ENCODE measurements around the gene ARL15. TPM values are rescaled to one million over a fixed set of nuclear protein-coding genes. Genes with fewer than 3 reads are reported as not detected.

The ARL15 gene
- total RNA-seq, 6 donors from 2014 or later: 6.7 to 36.4 (median 20.7) TPM

DNA sequence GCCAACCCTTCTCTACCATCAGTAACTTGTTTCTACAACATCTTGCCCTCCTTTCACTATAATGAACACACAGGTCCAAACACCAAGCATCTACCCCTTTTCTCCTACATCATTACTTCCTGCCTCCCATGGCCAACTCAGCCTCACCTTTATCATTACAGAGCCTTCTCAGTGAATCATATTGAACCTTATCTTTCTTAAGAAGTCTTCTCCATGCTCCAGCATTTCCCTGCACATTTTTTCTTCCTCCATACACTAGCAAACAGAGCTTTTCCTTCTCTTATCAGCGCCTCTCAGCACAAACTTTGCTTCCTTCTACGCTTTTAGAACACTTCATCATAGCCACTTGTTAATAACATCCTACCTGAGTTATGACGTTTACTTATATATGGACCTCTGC lies 148.2 kb downstream of the ARL15 start:
- Histone ChIP-seq H3K27ac (no peak overlapping the region), H3K4me1 (no peaks in the 10 kb centered on the region), H3K36me3 (no peaks in the 10 kb centered on the region), H3K27me3 (no peaks in the 10 kb centered on the region), H3K9me3 (no peaks in the 10 kb centered on the region), H3K4me3 (no peak overlapping the region)
- TF ChIP-seq POLR2AphosphoS5 (IDR thresholded peaks at IDR 0.05) (no peak), EP300 (IDR thresholded peaks at IDR 0.05) (no peak), CTCF (IDR thresholded peaks at IDR 0.05) (no peak), POLR2A (IDR thresholded peaks at IDR 0.05) (no peak)
- WGBS, 2 donors: 89 to 98% methylated on average over 3 of the region's 3 CpGs
- ATAC-seq (ENCODE audit: low FRiP score in 2 of 2) (no peak), DNase-seq (no peak)

DNA sequence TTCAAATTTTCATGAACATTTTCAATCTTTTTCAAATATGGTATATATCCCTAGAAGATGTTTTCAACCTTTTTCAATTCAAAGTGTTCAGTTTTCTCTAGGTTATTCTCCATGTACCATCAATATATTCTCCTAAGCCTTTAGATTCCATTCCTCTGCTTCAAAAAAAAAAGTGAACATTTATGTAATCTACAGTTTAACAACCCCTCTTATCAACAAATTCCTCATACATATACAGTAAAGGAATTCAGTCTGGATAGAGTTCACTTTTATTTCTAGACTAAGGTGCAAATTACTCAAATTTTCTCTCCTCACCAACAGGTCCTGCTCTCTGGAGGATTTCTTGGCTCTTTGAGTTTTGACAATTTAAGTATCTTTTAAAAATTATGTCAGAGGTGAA lies 150.0 kb downstream of the ARL15 start:
- Histone ChIP-seq H3K4me3 (no peak overlapping the region), H3K27ac (no peak overlapping the region), H3K4me1 (no peaks in the 10 kb centered on the region), H3K36me3 (no peaks in the 10 kb centered on the region), H3K27me3 (no peaks in the 10 kb centered on the region), H3K9me3 (no peaks in the 10 kb centered on the region)
- no peak for ATAC-seq (ENCODE audit: low FRiP score in 2 of 2)
- DNase-seq: no peak
- TF ChIP-seq POLR2A (IDR thresholded peaks at IDR 0.05): no peak
- TF ChIP-seq EP300 (IDR thresholded peaks at IDR 0.05): no peak
- no peak for TF ChIP-seq POLR2AphosphoS5 (IDR thresholded peaks at IDR 0.05)
- TF ChIP-seq CTCF (IDR thresholded peaks at IDR 0.05): no peak

GRCh38 chr5:54159893-54160195 lies 150.5 kb downstream of the ARL15 start:
- WGBS, 2 donors: 68 to 73% methylated on average over 2 of the region's 2 CpGs
- Histone ChIP-seq H3K36me3 (no peaks in the 10 kb centered on the region), H3K27ac (no peak overlapping the region), H3K4me1 (no peaks in the 10 kb centered on the region), H3K4me3 (no peak overlapping the region), H3K9me3 (no peaks in the 10 kb centered on the region), H3K27me3 (no peaks in the 10 kb centered on the region)
- DNase-seq (no peak), ATAC-seq (ENCODE audit: low FRiP score in 2 of 2) (no peak)
- TF ChIP-seq POLR2A (IDR thresholded peaks at IDR 0.05) (no peak), POLR2AphosphoS5 (IDR thresholded peaks at IDR 0.05) (no peak), EP300 (IDR thresholded peaks at IDR 0.05) (no peak), CTCF (IDR thresholded peaks at IDR 0.05) (no peak)

DNA sequence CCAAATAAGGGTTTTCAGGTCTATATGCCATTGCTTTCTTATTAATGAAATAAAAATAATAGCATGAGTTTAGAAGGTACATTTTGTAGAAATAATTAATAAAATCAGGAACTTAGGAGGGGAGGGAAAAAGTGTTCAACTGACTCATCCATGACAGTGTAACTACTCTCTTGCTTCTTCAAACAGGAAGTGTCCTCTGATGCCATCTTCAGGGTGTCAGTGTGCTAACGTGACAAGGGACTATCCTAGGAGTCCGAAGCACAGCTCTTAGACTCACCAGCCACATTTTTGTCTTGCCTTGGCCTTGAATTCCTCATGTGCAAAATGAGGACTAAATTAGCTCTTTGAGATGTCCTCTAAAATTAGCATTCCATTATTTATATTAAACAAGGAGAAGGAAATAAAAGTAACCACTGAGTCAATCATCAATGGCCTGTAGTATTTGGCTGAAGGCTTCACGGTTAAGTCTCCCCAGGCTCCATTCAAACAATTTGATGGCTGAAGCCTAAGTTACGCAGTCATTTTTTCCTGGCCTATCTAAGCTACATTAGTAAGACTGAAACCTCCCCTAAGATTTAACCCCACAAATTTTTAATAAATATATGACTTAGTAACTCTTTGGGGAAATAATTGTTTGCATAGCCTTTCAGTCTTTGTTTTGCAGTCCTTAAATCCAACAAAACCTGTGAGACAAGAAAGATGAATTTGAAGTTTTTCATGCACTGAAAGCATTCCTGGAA lies 151.1 kb downstream of the ARL15 start:
- 73 to 80% methylated on average over 4 of the region's 4 CpGs for WGBS, 2 donors
- H3K36me3 ChIP-seq: no peaks in the 10 kb centered on the region
- H3K27me3 ChIP-seq: no peaks in the 10 kb centered on the region
- TF ChIP-seq POLR2AphosphoS5 (IDR thresholded peaks at IDR 0.05): no peak
- TF ChIP-seq EP300 (IDR thresholded peaks at IDR 0.05): no peak
- no peak for TF ChIP-seq POLR2A (IDR thresholded peaks at IDR 0.05)
- peak in 1 of 2 donors; percentile 48 for ATAC-seq (ENCODE audit: low FRiP score in 2 of 2)
- no peak overlapping the region for H3K27ac ChIP-seq
- DNase-seq: no peak
- no peaks in the 10 kb centered on the region for H3K4me1 ChIP-seq
- H3K4me3 ChIP-seq: no peak overlapping the region
- H3K9me3 ChIP-seq: no peaks in the 10 kb centered on the region

- no peaks in the 10 kb centered on the region for H3K4me1 ChIP-seq
- no peaks in the 10 kb centered on the region for H3K9me3 ChIP-seq
- no peak overlapping the region for H3K27ac ChIP-seq
- no peaks in the 10 kb centered on the region for H3K36me3 ChIP-seq
- DNase-seq: no peak
- WGBS, 2 donors: 95 to 96% methylated on average over 1 of the region's 1 CpG
- no peak overlapping the region for H3K4me3 ChIP-seq
- ATAC-seq (ENCODE audit: low FRiP score in 2 of 2): no peak
- TF ChIP-seq EP300 (IDR thresholded peaks at IDR 0.05) (no peak), POLR2AphosphoS5 (IDR thresholded peaks at IDR 0.05) (no peak), POLR2A (IDR thresholded peaks at IDR 0.05) (no peak), CTCF (IDR thresholded peaks at IDR 0.05) (no peak)
- H3K27me3 ChIP-seq: no peaks in the 10 kb centered on the region
These were observed 153.8 kb downstream of the ARL15 start for GRCh38 chr5:54156577-54156976.

Data from upper lobe of left lung (tissue), 6 donors.